T-cell (primary cell): Measurements from ENCODE around the gene STH. TPM values are rescaled to one million over a fixed set of nuclear protein-coding genes. Genes with fewer than 3 reads are reported as not detected.
"Not testable (repeated sequence)": the region's sequence is repeated elsewhere in the genome, so short reads cannot be mapped to it uniquely, and the experiment has no call there.

ENCODE experiments used
- ATAC-seq, 4 experiments: fragments of 200-7000 bp in 3 of 4; fragments of 150-1000 bp in 1 of 4; cut with Tn5 transposase; replicated peaks in 1 of 4; 1 replicate in 3 of 4; 2 replicates in 1 of 4; pipeline ENCODE4 v1.10.0; 2021; ENCODE audit warnings: moderate library complexity in 3 of 4, mild to moderate bottlenecking in 2 of 4, moderate number of reproducible peaks in 1 of 4
- CTCF ChIA-PET, 2 donors: fragments of 300-600 bp; sonication (Branson Sonifier 250); formaldehyde crosslinking; loops; one replicate each; lab custom pipeline; 2022; ENCODE audit warnings: antibody characterized with exemption in 2 of 2; lab: Charles Lee
- POLR2A ChIA-PET, 2 donors: fragments of 300-600 bp; sonication (Branson Sonifier 250); formaldehyde crosslinking; loops; one replicate each; lab custom pipeline; 2022; ENCODE audit warnings: antibody characterized with exemption in 2 of 2; lab: Charles Lee
- DNase-seq, 35 experiments: peaks; one replicate each; pipeline versions ENCODE4 v3.0.0 to v3.0.0-alpha.2; 2013 to 2023
- H3K27ac ChIP-seq: one replicate; pipeline ENCODE4 v1.5.1; 2013; ENCODE audit warnings: low read length
- H3K27me3 ChIP-seq, 2 experiments: replicated peaks in 1 of 2; 1 replicate in 1 of 2; 2 replicates in 1 of 2; pipeline versions ENCODE4 v1.6.1 to v1.7.0; 2013; ENCODE audit warnings: low read length in 1 of 2, mixed read lengths in 1 of 2; ENCODE audit not compliant: control insufficient read depth in 2 of 2, insufficient read depth in 2 of 2; ENCODE audit errors: extremely low read depth in 1 of 2
- H3K36me3 ChIP-seq, 2 donors: 1 replicate in 1 of 2; 2 replicates in 1 of 2; pipeline versions ENCODE4 v1.6.1 to v1.7.0; 2013; ENCODE audit warnings: low read length in 1 of 2; ENCODE audit not compliant: control insufficient read depth in 2 of 2, insufficient read depth in 1 of 2; ENCODE audit errors: extremely low read depth in 1 of 2
- H3K4me1 ChIP-seq, 2 experiments: 1 replicate in 1 of 2; 2 replicates in 1 of 2; pipeline versions ENCODE4 v1.6.1 to v1.7.0; 2013; ENCODE audit warnings: low read length in 2 of 2, mixed read lengths in 1 of 2; ENCODE audit not compliant: insufficient read depth in 2 of 2, control insufficient read depth in 1 of 2; ENCODE audit errors: extremely low read depth in 1 of 2
- H3K4me3 ChIP-seq, 2 donors: 1 replicate in 1 of 2; 2 replicates in 1 of 2; pipeline versions ENCODE4 v1.5.1 to v1.7.0; 2013; ENCODE audit warnings: mild to moderate bottlenecking in 2 of 2, low read length in 1 of 2, moderate library complexity in 1 of 2; ENCODE audit not compliant: control insufficient read depth in 1 of 2; ENCODE audit errors: extremely low read depth in 1 of 2
- H3K9me3 ChIP-seq: 2 replicates; pipeline ENCODE4 v1.7.0; 2013
- H3K27ac Mint-ChIP-seq, 2 donors: one replicate each; pipeline ENCODE4 v1.8.0; 2020 to 2021; ENCODE audit warnings: mild to moderate bottlenecking in 2 of 2, mixed read lengths in 2 of 2
- H3K27me3 Mint-ChIP-seq, 2 donors: one replicate each; pipeline ENCODE4 v1.8.0; 2021 to 2022; ENCODE audit warnings: mixed read lengths in 2 of 2
- H3K36me3 Mint-ChIP-seq: one replicate; pipeline ENCODE4 v1.8.0; 2021; ENCODE audit warnings: mixed read lengths
- H3K4me1 Mint-ChIP-seq, 3 donors: one replicate each; pipeline ENCODE4 v1.8.0; 2020 to 2022; ENCODE audit warnings: mixed read lengths in 3 of 3, mild to moderate bottlenecking in 1 of 3
- H3K4me3 Mint-ChIP-seq, 3 donors: one replicate each; pipeline ENCODE4 v1.8.0; 2020 to 2022; ENCODE audit warnings: mild to moderate bottlenecking in 3 of 3, mixed read lengths in 3 of 3, moderate library complexity in 3 of 3
- H3K9me3 Mint-ChIP-seq, 3 donors: one replicate each; pipeline ENCODE4 v1.8.0; 2020 to 2022; ENCODE audit warnings: mixed read lengths in 3 of 3
- WGBS: methylation state at CpG from one replicate; pipeline ENCODE4 v1.1.5; 2013; ENCODE audit warnings: missing lambda C conversion rate; ENCODE audit not compliant: insufficient coverage; 5-methylcytosine and 5-hydroxymethylcytosine counted together
- total RNA-seq, 35 experiments: library from RNA in 6 of 35; stranded (reverse) in 6 of 35; fragments of 120-200 nt in 1 of 35; gene quantifications; one replicate each; pipeline versions ENCODE4 v1.2.1 to v1.2.4 and lab custom pipeline; 2013 to 2026

STH gene
- total RNA-seq, 5 donors from 2014 or later (not counting 1 experiment from before 2014, with no cell fraction given) = not detected

DNA sequence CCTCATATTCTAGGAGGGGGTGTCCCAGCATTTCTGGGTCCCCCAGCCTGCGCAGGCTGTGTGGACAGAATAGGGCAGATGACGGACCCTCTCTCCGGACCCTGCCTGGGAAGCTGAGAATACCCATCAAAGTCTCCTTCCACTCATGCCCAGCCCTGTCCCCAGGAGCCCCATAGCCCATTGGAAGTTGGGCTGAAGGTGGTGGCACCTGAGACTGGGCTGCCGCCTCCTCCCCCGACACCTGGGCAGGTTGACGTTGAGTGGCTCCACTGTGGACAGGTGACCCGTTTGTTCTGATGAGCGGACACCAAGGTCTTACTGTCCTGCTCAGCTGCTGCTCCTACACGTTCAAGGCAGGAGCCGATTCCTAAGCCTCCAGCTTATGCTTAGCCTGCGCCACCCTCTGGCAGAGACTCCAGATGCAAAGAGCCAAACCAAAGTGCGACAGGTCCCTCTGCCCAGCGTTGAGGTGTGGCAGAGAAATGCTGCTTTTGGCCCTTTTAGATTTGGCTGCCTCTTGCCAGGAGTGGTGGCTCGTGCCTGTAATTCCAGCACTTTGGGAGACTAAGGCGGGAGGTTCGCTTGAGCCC lies 11.6 kb downstream of the STH start:
- WGBS = 83% methylated on average over 11 of the region's 16 CpGs
- CTCF ChIA-PET = no interaction called here

DNA sequence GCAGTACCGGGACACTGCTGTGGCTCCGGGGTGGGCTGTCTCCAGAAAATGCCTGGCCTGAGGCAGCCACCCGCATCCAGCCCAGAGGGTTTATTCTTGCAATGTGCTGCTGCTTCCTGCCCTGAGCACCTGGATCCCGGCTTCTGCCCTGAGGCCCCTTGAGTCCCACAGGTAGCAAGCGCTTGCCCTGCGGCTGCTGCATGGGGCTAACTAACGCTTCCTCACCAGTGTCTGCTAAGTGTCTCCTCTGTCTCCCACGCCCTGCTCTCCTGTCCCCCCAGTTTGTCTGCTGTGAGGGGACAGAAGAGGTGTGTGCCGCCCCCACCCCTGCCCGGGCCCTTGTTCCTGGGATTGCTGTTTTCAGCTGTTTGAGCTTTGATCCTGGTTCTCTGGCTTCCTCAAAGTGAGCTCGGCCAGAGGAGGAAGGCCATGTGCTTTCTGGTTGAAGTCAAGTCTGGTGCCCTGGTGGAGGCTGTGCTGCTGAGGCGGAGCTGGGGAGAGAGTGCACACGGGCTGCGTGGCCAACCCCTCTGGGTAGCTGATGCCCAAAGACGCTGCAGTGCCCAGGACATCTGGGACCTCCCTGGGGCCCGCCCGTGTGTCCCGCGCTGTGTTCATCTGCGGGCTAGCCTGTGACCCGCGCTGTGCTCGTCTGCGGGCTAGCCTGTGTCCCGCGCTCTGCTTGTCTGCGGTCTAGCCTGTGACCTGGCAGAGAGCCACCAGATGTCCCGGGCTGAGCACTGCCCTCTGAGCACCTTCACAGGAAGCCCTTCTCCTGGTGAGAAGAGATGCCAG lies 12.9 kb downstream of the STH start:
- ChIA-PET POLR2A (no interaction called here), CTCF (no interaction called here)
- Histone ChIP-seq H3K27me3 (peaks cover 0 to 15% of the 10 kb centered on the region in 2 experiments), H3K36me3 (no peaks in the 10 kb centered on the region), H3K4me3 (no peak overlapping the region), H3K4me1 (no peaks in the 10 kb centered on the region), H3K9me3 (no peaks in the 10 kb centered on the region), H3K27ac (no peak overlapping the region)
- Mint-ChIP-seq H3K36me3 (no peaks in the 10 kb centered on the region), H3K4me1 (no peaks in the 10 kb centered on the region), H3K9me3 (no peaks in the 10 kb centered on the region), H3K27ac (no peak overlapping the region), H3K27me3 (peaks cover 0 to 5% of the 10 kb centered on the region in 2 donors), H3K4me3 (no peak overlapping the region)
- ATAC-seq (no peak), DNase-seq (no peak)
- WGBS = 90% methylated on average over 25 of the region's 28 CpGs

More for the DNA sequence above, 11.6 kb downstream of the STH start:
- POLR2A ChIA-PET = no interaction called here
- Histone ChIP-seq H3K4me1 (no peaks in the 10 kb centered on the region), H3K9me3 (no peaks in the 10 kb centered on the region), H3K27me3 (peaks cover 0 to 15% of the 10 kb centered on the region in 2 experiments), H3K36me3 (no peaks in the 10 kb centered on the region), H3K4me3 (no peak overlapping the region), H3K27ac (no peak overlapping the region)
- peaks cover 0 to 5% of the 10 kb centered on the region in 2 donors for H3K27me3 Mint-ChIP-seq
- DNase-seq = no peak
- H3K9me3 Mint-ChIP-seq = no peaks in the 10 kb centered on the region
- H3K27ac Mint-ChIP-seq = no peak overlapping the region
- H3K4me1 Mint-ChIP-seq = no peaks in the 10 kb centered on the region
- ATAC-seq = no peak
- no peak overlapping the region for H3K4me3 Mint-ChIP-seq
- H3K36me3 Mint-ChIP-seq = no peaks in the 10 kb centered on the region

DNA sequence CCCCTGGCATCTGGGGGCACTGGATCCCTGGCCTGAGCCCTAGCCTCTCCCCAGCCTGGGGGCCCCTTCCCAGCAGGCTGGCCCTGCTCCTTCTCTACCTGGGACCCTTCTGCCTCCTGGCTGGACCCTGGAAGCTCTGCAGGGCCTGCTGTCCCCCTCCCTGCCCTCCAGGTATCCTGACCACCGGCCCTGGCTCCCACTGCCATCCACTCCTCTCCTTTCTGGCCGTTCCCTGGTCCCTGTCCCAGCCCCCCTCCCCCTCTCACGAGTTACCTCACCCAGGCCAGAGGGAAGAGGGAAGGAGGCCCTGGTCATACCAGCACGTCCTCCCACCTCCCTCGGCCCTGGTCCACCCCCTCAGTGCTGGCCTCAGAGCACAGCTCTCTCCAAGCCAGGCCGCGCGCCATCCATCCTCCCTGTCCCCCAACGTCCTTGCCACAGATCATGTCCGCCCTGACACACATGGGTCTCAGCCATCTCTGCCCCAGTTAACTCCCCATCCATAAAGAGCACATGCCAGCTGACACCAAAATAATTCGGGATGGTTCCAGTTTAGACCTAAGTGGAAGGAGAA lies 13.5 kb downstream of the STH start:
- H3K27ac Mint-ChIP-seq = no peak overlapping the region
- DNase-seq = no peak
- Histone ChIP-seq H3K36me3 (no peaks in the 10 kb centered on the region), H3K9me3 (no peaks in the 10 kb centered on the region), H3K27ac (no peak overlapping the region), H3K27me3 (peaks cover 0 to 15% of the 10 kb centered on the region in 2 experiments), H3K4me1 (no peaks in the 10 kb centered on the region), H3K4me3 (no peak overlapping the region)
- no peaks in the 10 kb centered on the region for H3K4me1 Mint-ChIP-seq
- ChIA-PET CTCF (no interaction called here), POLR2A (no interaction called here)
- no peaks in the 10 kb centered on the region for H3K36me3 Mint-ChIP-seq
- peaks cover 0 to 5% of the 10 kb centered on the region in 2 donors for H3K27me3 Mint-ChIP-seq
- 76% methylated on average over 8 of the region's 11 CpGs for WGBS
- no peak overlapping the region for H3K4me3 Mint-ChIP-seq
- H3K9me3 Mint-ChIP-seq = no peaks in the 10 kb centered on the region
- no peak for ATAC-seq

DNA sequence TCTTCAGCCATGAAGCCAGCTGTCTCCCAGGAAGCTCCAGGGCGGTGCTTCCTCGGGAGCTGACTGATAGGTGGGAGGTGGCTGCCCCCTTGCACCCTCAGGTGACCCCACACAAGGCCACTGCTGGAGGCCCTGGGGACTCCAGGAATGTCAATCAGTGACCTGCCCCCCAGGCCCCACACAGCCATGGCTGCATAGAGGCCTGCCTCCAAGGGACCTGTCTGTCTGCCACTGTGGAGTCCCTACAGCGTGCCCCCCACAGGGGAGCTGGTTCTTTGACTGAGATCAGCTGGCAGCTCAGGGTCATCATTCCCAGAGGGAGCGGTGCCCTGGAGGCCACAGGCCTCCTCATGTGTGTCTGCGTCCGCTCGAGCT lies 14.1 kb downstream of the STH start:
- H3K27me3 Mint-ChIP-seq = peaks cover 0 to 5% of the 10 kb centered on the region in 2 donors
- no peak overlapping the region for H3K4me3 Mint-ChIP-seq
- peaks cover 0 to 3% (median 1%) of the 10 kb centered on the region in 3 donors for H3K4me1 Mint-ChIP-seq
- Histone ChIP-seq H3K9me3 (no peaks in the 10 kb centered on the region), H3K4me1 (peaks cover 0 to 2% of the 10 kb centered on the region in 2 experiments), H3K4me3 (no peak overlapping the region), H3K27ac (no peak overlapping the region), H3K27me3 (peaks cover 0 to 15% of the 10 kb centered on the region in 2 experiments), H3K36me3 (no peaks in the 10 kb centered on the region)
- ChIA-PET POLR2A (no interaction called here), CTCF (no interaction called here)
- ATAC-seq (no peak), DNase-seq (no peak)
- no peak overlapping the region for H3K27ac Mint-ChIP-seq
- WGBS = 96% methylated on average over 2 of the region's 7 CpGs
- H3K9me3 Mint-ChIP-seq = no peaks in the 10 kb centered on the region
- no peaks in the 10 kb centered on the region for H3K36me3 Mint-ChIP-seq

DNA sequence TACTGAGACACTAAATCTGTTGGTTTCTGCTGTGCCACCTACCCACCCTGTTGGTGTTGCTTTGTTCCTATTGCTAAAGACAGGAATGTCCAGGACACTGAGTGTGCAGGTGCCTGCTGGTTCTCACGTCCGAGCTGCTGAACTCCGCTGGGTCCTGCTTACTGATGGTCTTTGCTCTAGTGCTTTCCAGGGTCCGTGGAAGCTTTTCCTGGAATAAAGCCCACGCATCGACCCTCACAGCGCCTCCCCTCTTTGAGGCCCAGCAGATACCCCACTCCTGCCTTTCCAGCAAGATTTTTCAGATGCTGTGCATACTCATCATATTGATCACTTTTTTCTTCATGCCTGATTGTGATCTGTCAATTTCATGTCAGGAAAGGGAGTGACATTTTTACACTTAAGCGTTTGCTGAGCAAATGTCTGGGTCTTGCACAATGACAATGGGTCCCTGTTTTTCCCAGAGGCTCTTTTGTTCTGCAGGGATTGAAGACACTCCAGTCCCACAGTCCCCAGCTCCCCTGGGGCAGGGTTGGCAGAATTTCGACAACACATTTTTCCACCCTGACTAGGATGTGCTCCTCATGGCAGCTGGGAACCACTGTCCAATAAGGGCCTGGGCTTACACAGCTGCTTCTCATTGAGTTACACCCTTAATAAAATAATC lies 14.6 kb downstream of the STH start:
- no peak for ATAC-seq
- H3K9me3 Mint-ChIP-seq = no peaks in the 10 kb centered on the region

DNA sequence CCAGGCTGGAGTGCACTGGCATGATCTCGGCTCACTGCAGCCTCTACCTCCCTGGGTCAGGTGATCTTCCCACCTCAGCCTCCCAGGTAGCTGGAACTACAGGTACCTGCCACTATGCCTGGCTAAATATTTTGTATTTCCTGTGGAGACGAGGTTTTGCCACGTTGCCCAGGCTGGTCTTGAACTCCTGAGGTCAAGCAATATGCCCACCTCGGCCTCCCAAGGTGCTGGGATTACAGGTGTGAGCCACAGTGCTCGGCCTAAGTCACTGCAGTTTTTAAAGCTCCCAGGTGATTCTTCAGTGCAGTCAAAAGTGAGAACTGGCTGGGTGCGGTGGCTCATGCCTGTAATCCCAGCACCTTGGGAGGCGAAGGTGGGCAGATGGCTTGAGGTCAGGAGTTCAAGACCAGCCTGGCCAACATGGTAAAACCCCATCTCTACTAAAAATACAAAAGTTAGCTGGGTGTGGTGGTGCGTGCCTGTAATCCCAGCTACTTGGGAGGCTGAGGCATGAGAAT lies 20.4 kb downstream of the STH start:
- ATAC-seq, H3K27me3 ChIP-seq, DNase-seq, H3K36me3 ChIP-seq, H3K27me3 Mint-ChIP-seq, H3K9me3 Mint-ChIP-seq, H3K4me3 ChIP-seq, H3K9me3 ChIP-seq, H3K36me3 Mint-ChIP-seq: not testable (repeated sequence)
- ChIA-PET CTCF (interaction anchor here in 1 of 2 donors (0.6 to 1.3 kb wide), 3 partner anchors 173 to 248 kb away, joined by 4 to 10 read pairs (median 5); partner anchors contain the start of gene KANSL1), POLR2A (interaction anchor here (0.6 kb wide), 2 partner anchors 12 to 248 kb away, joined by 3 to 5 read pairs; no protein-coding TSS in a partner anchor)
- H3K4me1 ChIP-seq = peaks cover 0 to 41% of the 10 kb centered on the region in 2 experiments
- peak overlapping the region; percentile 95 to 96 for H3K27ac Mint-ChIP-seq
- H3K27ac ChIP-seq = peak overlapping the region; percentile 88
- 83% methylated on average over 6 of the region's 8 CpGs for WGBS
- peaks cover 12 to 36% (median 22%) of the 10 kb centered on the region in 3 donors for H3K4me1 Mint-ChIP-seq
- peak overlapping the region in 1 of 3 donors; percentile 22 for H3K4me3 Mint-ChIP-seq

More for the DNA sequence above, 14.6 kb downstream of the STH start:
- Histone ChIP-seq H3K9me3 (no peaks in the 10 kb centered on the region), H3K27ac (no peak overlapping the region), H3K4me1 (peaks cover 0 to 7% of the 10 kb centered on the region in 2 experiments), H3K4me3 (no peak overlapping the region), H3K27me3 (peaks cover 0 to 14% of the 10 kb centered on the region in 2 experiments), H3K36me3 (no peaks in the 10 kb centered on the region)
- peaks cover 0 to 8% (median 6%) of the 10 kb centered on the region in 3 donors for H3K4me1 Mint-ChIP-seq
- ChIA-PET CTCF (interaction anchor here in 1 of 2 donors (0.5 kb wide), 1 partner anchor 1759 kb away, joined by 4 read pairs; no protein-coding TSS in a partner anchor), POLR2A (no interaction called here)
- no peaks in the 10 kb centered on the region for H3K36me3 Mint-ChIP-seq
- H3K27ac Mint-ChIP-seq = no peak overlapping the region
- H3K27me3 Mint-ChIP-seq = peaks cover 0 to 5% of the 10 kb centered on the region in 2 donors
- no peak overlapping the region for H3K4me3 Mint-ChIP-seq
- no peak for DNase-seq
- WGBS = 90% methylated on average over 9 of the region's 9 CpGs
